Measurements from ENCODE around the gene COMTD1. TPM values are rescaled to one million over a fixed set of nuclear protein-coding genes. Genes with fewer than 3 reads are reported as not detected.

COMTD1 gene
- polyA plus RNA-seq, 1 of the 3 experiments (the other 2 are of a cell fraction) = 7.6 TPM

GRCh38 chr10:75186310-75186709, 49.4 kb downstream of the COMTD1 start (continued):
- TF ChIP-seq USF2 (IDR thresholded peaks at IDR 0.05; ENCODE audit: borderline replicate concordance, low read depth, low read length) (no peak), RCOR1 (IDR thresholded peaks at IDR 0.05; ENCODE audit: low read length) (no peak), MAX (IDR thresholded peaks at IDR 0.05; ENCODE audit: low read depth) (no peak), EZH2phosphoT487 (IDR thresholded peaks at IDR 0.05; ENCODE audit: borderline replicate concordance, low read depth) (no peak), TCF12 (IDR thresholded peaks at IDR 0.05) (no peak), EP300 (IDR thresholded peaks at IDR 0.05; ENCODE audit: borderline replicate concordance in 1 of 2, low read depth in 1 of 2, low read length in 1 of 2) (no peak)

Small RNA genes within 50 kb of the gene (small RNA-seq; reads per million reads assigned to genes)
- 0 reads per million in 7 experiments for gene HMGA1P5
- 0 reads per million in 7 experiments for gene RPL39P25

Other genes starting within 250 kb of the COMTD1 start
- gene SAMD8, start 124.3 kb downstream of the COMTD1 start, polyA plus RNA-seq (2012; rRNA removed) = 9.7 and 14.3 TPM in 2 replicates
- 98.3 and 101 TPM in 2 replicates for gene VDAC2, start 25.2 kb downstream of the COMTD1 start, polyA plus RNA-seq (2012; rRNA removed)
- gene ZNF503, start 165.8 kb upstream of the COMTD1 start, polyA plus RNA-seq (2012; rRNA removed) = 4.5 and 5.9 TPM in 2 replicates
- 0.37 and 0.95 TPM in 2 replicates for gene LRMDA, start 195.7 kb upstream of the COMTD1 start, polyA plus RNA-seq (2012; rRNA removed)

Data from SK-N-SH (cell line).